ENCODE results near the gene MINK1.

- TF ChIP-seq GATA1 (IDR thresholded peaks at IDR 0.05; ENCODE audit: low read depth, low read length) (no peak), POLR2A (IDR thresholded peaks at IDR 0.05; ENCODE audit: low read length) (no peak)
Observed at GRCh38 chr17:4837471-4838308, 4.5 kb downstream of the MINK1 start.

Data from erythroblast (primary cell).